Stimulated activated CD4-positive, alpha-beta T cell treated with anti-CD3 and anti-CD28 coated beads, Interleukin-15, amount 100 ng/mL, for 24 hours (primary cell): Measurements from ENCODE around the gene FOXD1.
A peak's percentile ranks its signal among the peaks of the same experiment; 100 is the strongest.

Source experiments
- DNase-seq: peaks from one replicate; pipeline ENCODE4 v3.0.0-alpha.2; 2020

Gene FOXD1

GRCh38 chr5:73438645-73439470 lies 9.7 kb downstream of the FOXD1 start:
- DNase-seq: no peak

GRCh38 chr5:73437777-73438644 lies 10.6 kb downstream of the FOXD1 start:
- no peak for DNase-seq

GRCh38 chr5:73437101-73437776 lies 11.3 kb downstream of the FOXD1 start:
- DNase-seq: peak; percentile 25

- DNase-seq: peak; percentile 19
Measured at GRCh38 chr5:73436535-73437100, 12.0 kb downstream of the FOXD1 start.

- DNase-seq: no peak
Measured at GRCh38 chr5:73435759-73436534, 12.6 kb downstream of the FOXD1 start.

- no peak for DNase-seq
Measured at GRCh38 chr5:73434907-73435306, 13.7 kb downstream of the FOXD1 start.

- DNase-seq: no peak
Measured at GRCh38 chr5:73434461-73434860, 14.1 kb downstream of the FOXD1 start.

- DNase-seq: no peak
Measured at GRCh38 chr5:73433982-73434342, 14.6 kb downstream of the FOXD1 start.

- no peak for DNase-seq
Measured at GRCh38 chr5:73433272-73433981, 15.2 kb downstream of the FOXD1 start.

GRCh38 chr5:73431204-73431851 lies 17.2 kb downstream of the FOXD1 start:
- no peak for DNase-seq

GRCh38 chr5:73426034-73426433 lies 22.5 kb downstream of the FOXD1 start:
- DNase-seq: no peak

- DNase-seq: no peak
Measured at GRCh38 chr5:73424556-73424977, 24.0 kb downstream of the FOXD1 start.

- no peak for DNase-seq
Measured at GRCh38 chr5:73422164-73422563, 26.4 kb downstream of the FOXD1 start.

- DNase-seq: no peak
Measured at GRCh38 chr5:73420666-73421065, 27.9 kb downstream of the FOXD1 start.

GRCh38 chr5:73419465-73420390 lies 28.8 kb downstream of the FOXD1 start:
- peak; percentile 15 for DNase-seq

GRCh38 chr5:73419117-73419464 lies 29.5 kb downstream of the FOXD1 start:
- no peak for DNase-seq

- peak; percentile 14 for DNase-seq
Measured at GRCh38 chr5:73418244-73418691, 30.3 kb downstream of the FOXD1 start.

- no peak for DNase-seq
Measured at GRCh38 chr5:73417303-73418034, 31.1 kb downstream of the FOXD1 start.

GRCh38 chr5:73415617-73416016 lies 33.0 kb downstream of the FOXD1 start:
- no peak for DNase-seq
